HG02759 (cell line): ENCODE measurements around the gene FRMD4A.

Experiments used
- ATAC-seq: cut with Tn5 transposase; IDR thresholded peaks from one replicate; pipeline ENCODE4 v1.9.1; 2021; ENCODE audit warnings: mild to moderate bottlenecking, moderate library complexity; ENCODE audit not compliant: unreplicated experiment

FRMD4A gene

GRCh38 chr10:13894412-13895093 is 436.2 kb downstream of the FRMD4A start:
- no peak for ATAC-seq

GRCh38 chr10:13893926-13894325 is 436.8 kb downstream of the FRMD4A start:
- no peak for ATAC-seq

GRCh38 chr10:13892871-13893270 is 437.9 kb downstream of the FRMD4A start:
- ATAC-seq, result no peak

- ATAC-seq, result no peak
Observed at GRCh38 chr10:13892001-13892491, 438.7 kb downstream of the FRMD4A start.

GRCh38 chr10:13891128-13892000 is 439.4 kb downstream of the FRMD4A start:
- peak; percentile 40 for ATAC-seq

- no peak for ATAC-seq
Observed at GRCh38 chr10:13890233-13891127, 440.2 kb downstream of the FRMD4A start.

GRCh38 chr10:13887761-13888160 is 443.0 kb downstream of the FRMD4A start:
- ATAC-seq, result no peak

- ATAC-seq, result no peak
Observed at GRCh38 chr10:13885238-13885990, 445.3 kb downstream of the FRMD4A start.

- no peak for ATAC-seq
Observed at GRCh38 chr10:13883636-13884444, 446.9 kb downstream of the FRMD4A start.

- no peak for ATAC-seq
Observed at GRCh38 chr10:13882119-13882711, 448.5 kb downstream of the FRMD4A start.

- ATAC-seq, result no peak
Observed at GRCh38 chr10:13880760-13881159, 450.0 kb downstream of the FRMD4A start.

- no peak for ATAC-seq
Observed at GRCh38 chr10:13877154-13877909, 453.4 kb downstream of the FRMD4A start.

- ATAC-seq, result no peak
Observed at GRCh38 chr10:13873196-13873595, 457.5 kb downstream of the FRMD4A start.

- no peak for ATAC-seq
Observed at GRCh38 chr10:13872411-13872810, 458.3 kb downstream of the FRMD4A start.

GRCh38 chr10:13871776-13872175 is 458.9 kb downstream of the FRMD4A start:
- ATAC-seq, result no peak

GRCh38 chr10:13871011-13871410 is 459.7 kb downstream of the FRMD4A start:
- no peak for ATAC-seq

- no peak for ATAC-seq
Observed at GRCh38 chr10:13869295-13869664, 461.4 kb downstream of the FRMD4A start.

- no peak for ATAC-seq
Observed at GRCh38 chr10:13868528-13869294, 462.0 kb downstream of the FRMD4A start.
